OCI-LY3 (cell line): ENCODE results near the gene ZMIZ1.

Source experiments
- H2AFZ ChIP-seq: fragments of 200-600, 300-600 bp; shearing (Covaris generic); 2 replicates; pipeline ENCODE4 v1.6.0; 2014; ENCODE audit warnings: antibody characterized with exemption, low read depth, low read length
- H3K27ac ChIP-seq: fragments of 200-600, 300-600 bp; sonication (generic); 2 replicates; pipeline ENCODE4 v1.5.1; 2014; ENCODE audit warnings: mild to moderate bottlenecking, low read length, moderate library complexity, mixed read lengths
- H3K27me3 ChIP-seq: fragments of 200-600, 300-600 bp; sonication (generic); 2 replicates; pipeline ENCODE4 v1.6.1; 2014; ENCODE audit warnings: low read depth, low read length, mixed read lengths
- H3K36me3 ChIP-seq: fragments of 200-600, 300-600 bp; sonication (generic); replicated peaks from 2 replicates; pipeline ENCODE3; 2014; ENCODE audit warnings: low read depth, low read length, mixed read lengths
- H3K4me1 ChIP-seq: fragments of 300-600, 200-600 bp; sonication (generic); 2 replicates; pipeline ENCODE4 v1.6.1; 2014; ENCODE audit warnings: low read length, mixed read lengths
- H3K4me2 ChIP-seq: fragments of 200-600, 300-600 bp; sonication (generic); 2 replicates; pipeline ENCODE4 v1.6.1; 2014; ENCODE audit warnings: low read length, mixed read lengths
- H3K4me3 ChIP-seq: fragments of 300-600, 200-600 bp; sonication (generic); 2 replicates; pipeline ENCODE4 v1.5.1; 2014; ENCODE audit warnings: antibody characterized with exemption, mild to moderate bottlenecking, low read length, moderate library complexity
- H3K79me2 ChIP-seq: fragments of 300-600, 200-600 bp; shearing (Covaris generic); 2 replicates; pipeline ENCODE4 v1.6.1; 2014; ENCODE audit warnings: mild to moderate bottlenecking, low read length, mixed read lengths
- H3K9ac ChIP-seq: fragments of 300-600, 200-600 bp; shearing (Covaris generic); 2 replicates; pipeline ENCODE4 v1.6.0; 2014; ENCODE audit warnings: mild to moderate bottlenecking, low read length, moderate library complexity
- H3K9me3 ChIP-seq: fragments of 200-600, 300-600 bp; shearing (Covaris generic); 2 replicates; pipeline ENCODE4 v1.6.1; 2014; ENCODE audit warnings: low read length, mixed read lengths; ENCODE audit not compliant: insufficient read depth
- H4K20me1 ChIP-seq: fragments of 200-600, 300-600 bp; sonication (generic); 2 replicates; pipeline ENCODE4 v1.6.1; 2016; ENCODE audit warnings: low read length, mixed read lengths; ENCODE audit not compliant: insufficient read depth
- EZH2phosphoT487 ChIP-seq: fragments of 200-600 bp; shearing (Covaris generic); IDR thresholded peaks from 2 replicates; pipeline ENCODE4 v1.6.1; 2018; ENCODE audit warnings: antibody characterized with exemption, mixed run types, low read depth
- TF ChIP-seq, protein P1 (sequence below): fragments of 200-600, 300-600 bp; sonication (generic); IDR thresholded peaks from 2 replicates; pipeline ENCODE4 v1.5.1; 2014; ENCODE audit warnings: antibody characterized with exemption, low read length, low read depth

The ZMIZ1 gene

DNA sequence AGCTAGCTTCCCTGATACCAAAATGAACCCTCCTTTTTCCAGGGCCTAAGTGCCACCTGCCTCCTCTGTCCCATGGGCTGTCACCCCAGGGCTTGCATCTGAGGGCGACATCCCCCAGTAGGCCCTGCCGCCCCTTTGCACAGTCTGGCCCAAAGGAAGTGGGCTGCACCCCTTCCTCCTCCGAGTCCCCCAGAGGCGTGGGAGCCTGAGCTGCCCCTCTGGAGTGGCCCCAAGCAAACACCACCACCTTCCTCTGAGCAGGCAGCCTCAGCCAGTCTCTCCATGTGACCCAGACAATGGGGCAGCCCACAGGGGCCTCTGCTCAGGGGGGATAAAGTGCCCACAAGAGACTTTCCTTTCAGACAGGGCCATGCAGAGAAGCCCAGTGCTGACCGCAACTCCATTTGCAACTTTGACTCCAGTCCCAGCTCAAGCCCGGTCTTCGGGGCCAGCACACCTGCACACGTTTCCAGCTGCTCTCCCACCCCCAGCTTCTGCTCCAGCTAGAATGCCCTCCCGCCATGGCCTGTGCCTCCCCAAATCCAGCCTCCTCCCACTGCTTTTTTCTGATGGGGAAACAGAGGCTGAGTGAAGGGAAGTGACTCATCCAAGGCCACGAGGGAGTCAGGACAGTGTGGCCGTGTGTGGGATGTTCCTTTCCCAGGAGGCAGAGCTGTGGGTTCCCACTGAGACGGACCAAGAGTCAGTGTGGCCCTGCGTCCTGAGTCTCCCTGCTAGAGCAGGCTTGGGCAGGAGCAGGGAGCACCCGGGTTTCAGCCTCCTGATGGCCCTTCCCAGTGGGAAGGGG, 111.9 kb downstream of the ZMIZ1 start:
- H3K4me2 ChIP-seq, result no peak overlapping the region
- no peaks in the 10 kb centered on the region for H3K36me3 ChIP-seq
- no peak overlapping the region for H3K27ac ChIP-seq
- H2AFZ ChIP-seq, result no peak overlapping the region
- H3K9me3 ChIP-seq, result no peaks in the 10 kb centered on the region
- H3K9ac ChIP-seq, result no peak overlapping the region
- TF ChIP-seq EZH2phosphoT487, result no peak
- TF ChIP-seq, protein P1, sequence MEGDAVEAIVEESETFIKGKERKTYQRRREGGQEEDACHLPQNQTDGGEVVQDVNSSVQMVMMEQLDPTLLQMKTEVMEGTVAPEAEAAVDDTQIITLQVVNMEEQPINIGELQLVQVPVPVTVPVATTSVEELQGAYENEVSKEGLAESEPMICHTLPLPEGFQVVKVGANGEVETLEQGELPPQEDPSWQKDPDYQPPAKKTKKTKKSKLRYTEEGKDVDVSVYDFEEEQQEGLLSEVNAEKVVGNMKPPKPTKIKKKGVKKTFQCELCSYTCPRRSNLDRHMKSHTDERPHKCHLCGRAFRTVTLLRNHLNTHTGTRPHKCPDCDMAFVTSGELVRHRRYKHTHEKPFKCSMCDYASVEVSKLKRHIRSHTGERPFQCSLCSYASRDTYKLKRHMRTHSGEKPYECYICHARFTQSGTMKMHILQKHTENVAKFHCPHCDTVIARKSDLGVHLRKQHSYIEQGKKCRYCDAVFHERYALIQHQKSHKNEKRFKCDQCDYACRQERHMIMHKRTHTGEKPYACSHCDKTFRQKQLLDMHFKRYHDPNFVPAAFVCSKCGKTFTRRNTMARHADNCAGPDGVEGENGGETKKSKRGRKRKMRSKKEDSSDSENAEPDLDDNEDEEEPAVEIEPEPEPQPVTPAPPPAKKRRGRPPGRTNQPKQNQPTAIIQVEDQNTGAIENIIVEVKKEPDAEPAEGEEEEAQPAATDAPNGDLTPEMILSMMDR, result no peak
- no peaks in the 10 kb centered on the region for H4K20me1 ChIP-seq
- H3K79me2 ChIP-seq, result no peaks in the 10 kb centered on the region
- H3K4me3 ChIP-seq, result no peak overlapping the region
- H3K27me3 ChIP-seq, result 0 out of 2 replicates have a peak, but pooled peaks cover 3% of the 10 kb centered on the region
- no peaks in the 10 kb centered on the region for H3K4me1 ChIP-seq

DNA sequence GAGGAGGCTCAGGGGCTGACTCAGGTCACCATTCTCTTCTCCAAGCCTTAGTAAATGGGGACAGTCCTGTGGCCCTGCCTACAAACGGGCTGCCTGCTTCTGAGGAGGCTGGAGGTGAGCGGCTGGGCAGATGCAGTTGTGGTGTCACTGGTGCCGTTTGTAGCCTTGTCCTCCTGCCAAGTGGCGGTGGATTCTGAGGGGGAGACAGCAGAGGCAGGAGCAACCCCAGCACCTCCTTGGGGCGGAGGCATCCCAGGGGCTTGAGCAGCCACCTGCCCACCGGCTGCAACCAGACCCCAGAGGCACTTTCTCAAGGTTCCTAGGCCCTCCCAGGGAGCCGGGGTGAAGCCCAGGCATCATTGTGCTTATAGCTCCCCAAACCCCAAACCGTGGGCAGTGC, 112.5 kb downstream of the ZMIZ1 start:
- H3K4me2 ChIP-seq, result no peak overlapping the region
- H2AFZ ChIP-seq, result no peak overlapping the region
- no peak for TF ChIP-seq EZH2phosphoT487
- TF ChIP-seq, protein P1, result no peak
- no peaks in the 10 kb centered on the region for H3K36me3 ChIP-seq
- H3K9ac ChIP-seq, result no peak overlapping the region
- H3K27me3 ChIP-seq, result 0 out of 2 replicates have a peak, but pooled peaks cover 5% of the 10 kb centered on the region
- H3K27ac ChIP-seq, result no peak overlapping the region
- H3K4me1 ChIP-seq, result peaks cover 5% of the 10 kb centered on the region
- no peaks in the 10 kb centered on the region for H4K20me1 ChIP-seq
- no peak overlapping the region for H3K4me3 ChIP-seq
- no peaks in the 10 kb centered on the region for H3K79me2 ChIP-seq
- no peaks in the 10 kb centered on the region for H3K9me3 ChIP-seq

DNA sequence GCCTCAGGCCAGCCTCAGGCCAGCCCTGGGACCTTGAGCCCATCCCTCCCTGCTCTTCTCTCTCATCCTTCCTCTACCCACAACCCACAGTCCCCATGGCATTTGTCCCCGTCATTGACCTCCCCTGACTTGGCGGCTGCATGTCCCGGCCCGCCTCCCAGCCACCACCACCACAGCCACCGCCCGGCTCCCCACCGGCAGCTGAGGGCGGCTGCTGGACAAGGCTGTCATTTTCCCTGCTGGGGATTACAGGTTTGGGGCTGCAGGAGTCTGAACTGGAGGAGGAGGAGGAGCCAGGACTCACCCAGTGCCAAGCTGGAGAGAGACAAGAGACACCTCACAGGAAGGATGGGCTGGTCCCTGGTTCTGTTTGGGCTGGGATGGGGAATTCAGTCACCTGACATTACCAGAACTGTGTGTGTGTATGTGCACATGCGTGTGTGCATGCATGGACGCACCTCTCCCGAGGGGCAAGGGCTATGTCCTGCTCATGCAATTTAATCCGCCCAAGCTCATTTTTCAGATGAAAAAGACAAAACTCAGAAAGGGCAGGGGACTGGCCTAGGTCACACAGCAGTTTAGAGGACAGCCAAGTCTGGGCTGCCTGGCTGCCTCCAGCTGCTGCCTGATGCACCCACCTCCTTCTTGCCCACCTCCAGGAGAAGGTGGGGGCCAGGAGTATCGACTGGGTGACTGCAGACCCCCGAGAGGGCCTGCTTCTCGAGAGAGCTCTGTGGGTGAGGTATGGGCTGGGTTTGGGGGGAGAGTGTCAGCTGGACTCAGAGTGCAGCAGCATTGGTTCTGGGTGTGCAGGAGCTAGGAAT, 113.1 kb downstream of the ZMIZ1 start:
- H3K79me2 ChIP-seq, result no peaks in the 10 kb centered on the region
- no peak overlapping the region for H3K27ac ChIP-seq
- no peak overlapping the region for H2AFZ ChIP-seq
- no peaks in the 10 kb centered on the region for H4K20me1 ChIP-seq
- H3K4me1 ChIP-seq, result peaks cover 8% of the 10 kb centered on the region
- TF ChIP-seq, protein P1, result no peak
- no peaks in the 10 kb centered on the region for H3K36me3 ChIP-seq
- no peak overlapping the region for H3K4me3 ChIP-seq
- H3K4me2 ChIP-seq, result no peak overlapping the region
- H3K9ac ChIP-seq, result no peak overlapping the region
- H3K9me3 ChIP-seq, result no peaks in the 10 kb centered on the region
- H3K27me3 ChIP-seq, result 0 out of 2 replicates have a peak, but pooled peaks cover 5% of the 10 kb centered on the region
